ENCODE measurements around the gene RPS6KA1.

RPS6KA1 gene

GRCh38 chr1:26521669-26522030, 7.9 kb upstream of the RPS6KA1 start:
- no peak overlapping the region for H3K4me3 ChIP-seq (ENCODE audit: low read length)
- no peak for DNase-seq (ENCODE audit: low read depth)
- TF ChIP-seq CTCF (IDR thresholded peaks at IDR 0.05; ENCODE audit: insufficient read depth, low read depth, low read length, missing control alignments), result no peak

DNA sequence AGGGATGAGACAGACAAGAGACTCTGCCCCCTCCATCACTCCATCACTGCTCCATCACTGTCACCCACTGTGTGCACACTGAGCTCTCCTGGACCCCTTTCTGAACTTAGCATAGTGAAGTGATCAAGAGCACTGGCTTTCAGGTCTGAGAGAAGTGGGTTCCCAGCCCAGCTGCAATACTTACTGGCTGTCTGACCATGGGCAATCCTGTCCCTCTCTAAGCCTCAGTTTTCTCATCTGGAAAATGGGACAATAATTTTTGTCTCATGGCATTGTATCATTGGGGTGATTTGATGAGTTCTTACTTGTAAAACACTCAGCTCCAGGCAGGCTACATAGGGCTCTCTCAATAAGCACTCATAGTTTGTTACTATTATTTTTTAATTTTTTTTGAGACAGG, 7.5 kb upstream of the RPS6KA1 start:
- TF ChIP-seq CTCF (IDR thresholded peaks at IDR 0.05; ENCODE audit: insufficient read depth, low read depth, low read length, missing control alignments), result no peak
- no peak overlapping the region for H3K4me3 ChIP-seq (ENCODE audit: low read length)
- DNase-seq (ENCODE audit: low read depth), result no peak

GRCh38 chr1:26524181-26524580, 5.4 kb upstream of the RPS6KA1 start:
- DNase-seq (ENCODE audit: low read depth), result peak; percentile 95
- no peak for TF ChIP-seq CTCF (IDR thresholded peaks at IDR 0.05; ENCODE audit: insufficient read depth, low read depth, low read length, missing control alignments)
- H3K4me3 ChIP-seq (ENCODE audit: low read length), result no peak overlapping the region

- H3K4me3 ChIP-seq (ENCODE audit: low read length), result no peak overlapping the region
- TF ChIP-seq CTCF (IDR thresholded peaks at IDR 0.05; ENCODE audit: insufficient read depth, low read depth, low read length, missing control alignments), result no peak
- DNase-seq (ENCODE audit: low read depth), result no peak
These were observed 3.3 kb upstream of the RPS6KA1 start for GRCh38 chr1:26526287-26526686.

DNA sequence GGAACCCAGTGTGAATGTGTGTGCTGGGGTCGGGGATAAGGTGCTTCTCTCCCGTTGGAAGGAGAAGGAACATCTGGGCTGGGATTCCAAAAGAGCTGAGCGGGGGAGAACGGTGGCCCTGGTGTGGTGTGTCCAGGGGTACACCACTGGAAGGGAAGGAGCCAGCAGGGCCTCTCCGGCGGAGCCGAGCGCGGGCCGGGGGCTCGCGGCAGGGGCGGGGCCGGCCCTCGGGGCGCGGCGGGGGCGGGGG, 231 bp upstream of the RPS6KA1 start:
- no peak for DNase-seq (ENCODE audit: low read depth)
- TF ChIP-seq CTCF (IDR thresholded peaks at IDR 0.05; ENCODE audit: insufficient read depth, low read depth, low read length, missing control alignments), result no peak
- peak overlapping the region; percentile 27 for H3K4me3 ChIP-seq (ENCODE audit: low read length)

GRCh38 chr1:26530410-26530894, 891 bp downstream of the RPS6KA1 start:
- H3K4me3 ChIP-seq (ENCODE audit: low read length), result peak overlapping the region; percentile 81
- DNase-seq (ENCODE audit: low read depth), result peak; percentile 21
- peak; percentile 2 for TF ChIP-seq CTCF (IDR thresholded peaks at IDR 0.05; ENCODE audit: insufficient read depth, low read depth, low read length, missing control alignments)

DNA sequence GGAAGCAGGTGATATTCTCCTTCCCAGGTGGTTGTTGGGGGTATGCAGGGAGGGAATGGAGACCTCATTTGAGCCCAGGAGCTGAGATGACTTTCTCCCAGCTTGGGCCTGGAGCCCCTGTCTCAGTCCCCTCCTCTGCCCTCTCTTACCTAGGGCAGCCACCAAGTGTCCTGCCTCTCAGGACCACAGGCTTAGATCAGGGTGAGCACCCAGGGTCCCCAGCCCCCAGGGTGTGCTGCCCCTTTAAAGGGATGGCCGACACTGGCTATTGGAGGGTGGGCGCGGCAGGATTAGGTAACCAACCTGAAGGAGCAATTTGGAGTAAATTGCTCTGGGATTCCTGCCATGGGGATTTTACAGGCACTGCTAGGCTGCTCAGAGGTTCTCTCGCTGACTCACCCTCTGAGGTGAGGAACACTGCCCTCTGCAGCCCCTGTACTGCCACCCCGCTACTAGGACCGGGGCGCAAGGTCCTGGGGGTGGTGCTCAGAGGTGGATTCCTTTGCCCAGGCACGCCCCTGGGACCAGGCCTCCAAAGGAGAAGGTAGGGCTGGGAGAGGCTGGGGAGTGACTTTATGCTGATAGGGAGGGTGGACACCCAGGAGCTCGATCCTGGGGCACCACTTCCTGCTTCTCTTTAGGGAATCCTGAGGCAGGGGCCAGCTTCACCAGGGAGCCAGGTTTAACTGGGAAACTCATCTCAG, 1.5 kb downstream of the RPS6KA1 start:
- H3K4me3 ChIP-seq (ENCODE audit: low read length), result peak overlapping the region; percentile 81
- DNase-seq (ENCODE audit: low read depth), result peak; percentile 90
- peak; percentile 35 for TF ChIP-seq CTCF (IDR thresholded peaks at IDR 0.05; ENCODE audit: insufficient read depth, low read depth, low read length, missing control alignments)
